GF-D8 (cell line): Measurements from ENCODE around the gene SMIM28.
"Not testable (repeated sequence)": the region's sequence is repeated elsewhere in the genome, so short reads cannot be mapped to it uniquely, and the experiment has no call there.

Source experiments
- DNase-seq: peaks from one replicate; lab custom pipeline; 2025; lab: John Stamatoyannopoulos, UW

Gene SMIM28

DNA sequence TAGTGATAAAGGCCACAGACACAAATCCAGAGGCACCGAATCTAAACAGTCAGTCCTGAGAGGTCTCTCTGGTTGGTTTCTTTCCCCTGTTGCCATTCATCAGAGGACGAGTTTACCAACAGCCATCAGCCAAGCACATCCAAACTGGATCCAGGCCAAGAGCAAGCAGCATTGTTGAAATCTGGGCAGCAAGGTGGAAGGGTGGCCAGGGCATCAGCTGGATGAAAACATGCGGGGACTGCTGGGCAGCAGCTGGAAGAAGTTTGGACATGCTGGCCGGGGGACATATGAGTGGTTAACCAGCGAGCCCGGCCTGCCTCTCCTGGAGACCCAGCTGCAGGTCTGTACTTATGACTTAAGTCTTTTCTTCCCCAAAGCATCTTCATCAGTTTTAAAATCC lies at the start of gene SMIM28:
Gene SMIM28, plus strand, starts transcription at position 62 of the 400 bp plus-strand sequence. Its CDS starts 168 bp downstream, at position 230.
- no peak for DNase-seq

DNA sequence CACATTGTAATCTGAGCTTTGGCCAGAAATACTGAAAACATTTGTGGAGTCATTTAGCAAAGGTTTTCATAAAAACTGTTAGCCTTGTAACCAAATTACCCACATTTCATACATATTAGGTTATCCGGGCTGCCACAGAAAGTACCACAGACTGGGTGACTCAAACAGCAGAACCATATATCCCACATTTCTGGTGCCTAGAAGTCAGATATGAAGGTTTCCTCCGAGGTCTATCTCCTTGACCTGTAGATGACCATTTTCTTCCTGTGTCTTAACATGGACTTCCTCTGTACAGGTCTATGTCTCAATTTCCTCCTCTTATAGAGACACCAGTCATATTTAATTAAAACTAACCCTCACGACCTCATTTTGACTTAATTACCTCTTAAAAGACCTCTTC lies 49.5 kb upstream of the SMIM28 start:
- no peak for DNase-seq

DNA sequence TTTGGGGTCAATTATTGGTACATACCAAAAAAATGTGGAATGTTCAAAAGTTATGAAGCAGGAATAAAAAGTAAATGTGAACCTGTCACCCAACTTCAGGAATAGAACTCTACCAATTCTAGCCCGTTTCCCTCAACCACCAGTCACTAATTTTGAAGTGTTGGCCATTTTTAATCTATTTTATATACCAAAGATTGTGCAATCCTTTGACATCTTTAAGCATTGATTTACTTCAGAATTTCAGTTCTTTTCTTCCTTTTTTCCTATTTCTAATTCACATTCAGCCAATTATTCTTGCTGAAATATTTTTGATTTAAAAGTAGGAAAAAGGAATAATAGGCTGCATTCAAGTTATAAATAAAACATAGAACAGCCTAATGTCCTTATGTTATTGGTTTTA lies 46.9 kb upstream of the SMIM28 start:
- DNase-seq = no peak

DNA sequence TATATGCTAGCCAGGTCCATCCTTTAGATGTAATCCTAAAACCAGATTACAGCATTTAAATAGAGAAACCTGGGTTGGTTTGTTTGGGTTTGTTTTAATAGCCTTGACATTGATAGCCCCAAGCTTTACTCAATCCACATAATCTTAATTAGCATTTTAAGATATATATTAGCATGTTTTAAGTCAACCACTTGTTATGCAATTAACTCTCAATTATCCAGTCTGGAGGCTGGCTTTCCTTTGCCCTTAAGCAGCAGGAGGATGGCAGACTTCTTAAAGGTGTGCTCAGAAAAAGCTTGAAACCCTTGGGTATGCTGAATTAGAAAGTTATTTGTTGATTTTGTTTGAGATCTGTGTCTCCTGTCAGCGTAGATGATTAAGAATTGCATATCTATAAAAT lies 46.3 kb upstream of the SMIM28 start:
- no peak for DNase-seq

DNA sequence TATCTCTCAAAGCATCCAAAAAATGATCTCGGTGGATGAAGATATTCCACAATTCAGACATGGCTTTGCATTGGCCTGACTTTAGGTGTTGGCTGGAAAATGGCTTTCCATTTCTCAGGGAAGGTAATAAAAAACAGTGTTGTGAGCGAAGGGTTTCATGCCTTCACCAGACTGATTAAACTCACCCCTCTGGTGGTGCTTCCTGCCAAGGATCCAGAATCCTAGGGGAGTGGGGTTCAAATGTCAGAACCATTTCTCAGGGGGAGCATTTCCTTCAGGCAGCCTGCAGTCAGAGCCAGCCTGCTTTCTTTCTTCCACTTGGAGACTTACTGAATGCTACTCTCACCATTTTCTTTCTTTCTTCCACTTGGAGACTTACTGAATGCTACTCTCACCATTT lies 45.7 kb upstream of the SMIM28 start:
- no peak for DNase-seq

DNA sequence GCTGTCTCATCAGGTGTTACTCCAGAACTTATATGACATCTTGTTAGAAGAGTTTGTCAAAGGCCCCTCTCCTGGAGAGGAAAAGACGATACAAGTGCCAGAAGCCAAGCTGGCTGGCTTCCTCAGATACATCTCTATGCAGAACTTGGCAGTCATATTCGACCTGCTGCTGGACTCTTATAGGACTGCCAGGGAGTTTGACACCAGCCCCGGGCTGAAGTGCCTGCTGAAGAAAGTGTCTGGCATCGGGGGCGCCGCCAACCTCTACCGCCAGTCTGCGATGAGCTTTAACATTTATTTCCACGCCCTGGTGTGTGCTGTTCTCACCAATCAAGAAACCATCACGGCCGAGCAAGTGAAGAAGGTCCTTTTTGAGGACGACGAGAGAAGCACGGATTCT lies 43.7 kb upstream of the SMIM28 start:
- no peak for DNase-seq

DNA sequence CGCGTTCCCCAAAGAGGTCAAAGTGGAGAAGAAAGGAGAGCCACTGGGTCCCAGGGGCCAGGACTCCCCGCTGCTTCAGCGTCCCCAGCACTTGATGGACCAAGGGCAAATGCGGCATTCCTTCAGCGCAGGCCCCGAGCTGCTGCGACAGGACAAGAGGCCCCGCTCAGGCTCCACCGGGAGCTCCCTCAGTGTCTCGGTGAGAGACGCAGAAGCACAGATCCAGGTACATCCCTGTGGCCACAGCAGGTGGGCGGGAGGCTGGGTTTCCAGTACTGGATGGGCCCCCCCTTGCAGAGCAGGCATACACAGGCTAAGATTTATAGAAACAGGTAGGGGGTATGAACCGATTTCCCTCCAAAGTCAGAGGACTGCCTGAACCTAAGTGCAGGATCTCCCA lies 42.7 kb upstream of the SMIM28 start:
- DNase-seq = no peak

DNA sequence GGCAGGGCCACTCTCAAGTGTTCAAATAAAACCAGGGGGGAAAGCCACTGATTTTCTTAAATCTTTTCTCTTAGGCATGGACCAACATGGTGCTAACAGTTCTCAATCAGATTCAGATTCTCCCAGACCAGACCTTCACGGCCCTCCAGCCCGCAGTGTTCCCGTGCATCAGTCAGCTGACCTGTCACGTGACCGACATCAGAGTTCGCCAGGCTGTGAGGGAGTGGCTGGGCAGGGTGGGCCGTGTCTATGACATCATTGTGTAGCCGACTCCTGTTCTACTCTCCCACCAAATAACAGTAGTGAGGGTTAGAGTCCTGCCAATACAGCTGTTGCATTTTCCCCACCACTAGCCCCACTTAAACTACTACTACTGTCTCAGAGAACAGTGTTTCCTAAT lies 41.5 kb upstream of the SMIM28 start:
- DNase-seq = no peak

DNA sequence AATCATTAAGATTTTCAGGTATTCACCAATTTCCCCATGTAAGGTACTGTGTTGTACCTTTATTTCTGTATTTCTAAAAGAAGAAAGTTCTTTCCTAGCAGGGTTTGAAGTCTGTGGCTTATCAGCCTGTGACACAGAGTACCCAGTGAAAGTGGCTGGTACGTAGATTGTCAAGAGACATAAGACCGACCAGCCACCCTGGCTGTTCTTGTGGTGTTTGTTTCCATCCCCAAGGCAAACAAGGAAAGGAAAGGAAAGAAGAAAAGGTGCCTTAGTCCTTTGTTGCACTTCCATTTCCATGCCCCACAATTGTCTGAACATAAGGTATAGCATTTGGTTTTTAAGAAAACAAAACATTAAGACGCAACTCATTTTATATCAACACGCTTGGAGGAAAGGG lies 40.6 kb upstream of the SMIM28 start:
- DNase-seq = no peak

DNA sequence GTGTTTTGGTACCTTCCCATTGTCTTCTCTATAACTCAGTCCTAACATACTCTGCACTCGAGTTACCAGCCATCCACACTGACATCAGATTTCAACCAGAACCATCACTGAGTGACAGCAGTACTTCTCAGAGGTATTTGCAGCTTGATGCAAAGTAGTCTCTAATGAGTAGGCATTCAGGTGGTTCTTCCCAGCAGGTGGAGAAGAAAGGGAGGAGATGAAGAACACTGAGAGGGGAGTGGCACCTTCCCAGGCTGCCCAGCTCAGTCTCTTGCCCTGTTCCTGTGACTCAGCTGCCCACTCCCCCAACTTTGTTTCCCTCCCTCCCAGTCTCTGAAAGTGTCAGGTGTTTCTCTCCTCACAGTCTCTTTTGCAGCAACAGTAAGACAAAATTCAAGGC lies 38.7 kb upstream of the SMIM28 start:
- no peak for DNase-seq

DNA sequence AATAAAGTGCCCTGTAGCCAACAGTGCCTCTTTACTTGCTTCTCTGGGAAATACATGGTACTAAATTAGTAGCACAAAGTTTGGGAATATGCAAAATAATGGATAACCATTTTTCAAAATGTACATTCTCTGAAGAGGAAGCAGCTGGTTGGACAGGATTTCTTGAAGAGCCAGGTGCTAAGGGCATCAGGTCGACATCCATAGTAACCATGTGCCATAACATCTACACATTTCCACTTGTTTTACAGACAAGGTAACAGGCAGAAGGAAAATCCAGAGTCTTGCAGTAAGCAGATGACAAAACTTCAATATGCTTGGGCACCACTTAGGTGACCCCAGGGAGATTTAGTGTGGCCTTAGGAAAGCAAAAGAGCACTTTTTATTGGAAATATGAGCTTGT lies 36.5 kb upstream of the SMIM28 start:
- no peak for DNase-seq

DNA sequence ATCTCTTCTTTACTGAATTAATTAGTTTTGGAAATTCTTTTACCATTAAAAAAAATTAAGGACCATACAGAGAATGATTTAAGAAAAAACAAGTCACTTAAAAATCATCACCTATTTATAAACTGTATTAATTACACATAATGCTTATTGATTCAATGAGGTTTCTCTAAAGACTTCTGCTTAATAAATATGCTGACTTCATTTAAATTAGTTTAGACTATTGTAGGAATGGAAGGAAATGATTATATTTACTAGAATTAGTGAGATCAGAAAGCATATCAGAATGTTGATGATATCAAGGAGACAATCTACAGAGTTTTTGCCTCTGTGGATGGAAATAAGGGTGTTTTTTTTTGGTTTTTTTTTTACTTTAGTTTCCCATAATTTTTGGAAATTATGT lies 34.6 kb upstream of the SMIM28 start:
- no peak for DNase-seq

DNA sequence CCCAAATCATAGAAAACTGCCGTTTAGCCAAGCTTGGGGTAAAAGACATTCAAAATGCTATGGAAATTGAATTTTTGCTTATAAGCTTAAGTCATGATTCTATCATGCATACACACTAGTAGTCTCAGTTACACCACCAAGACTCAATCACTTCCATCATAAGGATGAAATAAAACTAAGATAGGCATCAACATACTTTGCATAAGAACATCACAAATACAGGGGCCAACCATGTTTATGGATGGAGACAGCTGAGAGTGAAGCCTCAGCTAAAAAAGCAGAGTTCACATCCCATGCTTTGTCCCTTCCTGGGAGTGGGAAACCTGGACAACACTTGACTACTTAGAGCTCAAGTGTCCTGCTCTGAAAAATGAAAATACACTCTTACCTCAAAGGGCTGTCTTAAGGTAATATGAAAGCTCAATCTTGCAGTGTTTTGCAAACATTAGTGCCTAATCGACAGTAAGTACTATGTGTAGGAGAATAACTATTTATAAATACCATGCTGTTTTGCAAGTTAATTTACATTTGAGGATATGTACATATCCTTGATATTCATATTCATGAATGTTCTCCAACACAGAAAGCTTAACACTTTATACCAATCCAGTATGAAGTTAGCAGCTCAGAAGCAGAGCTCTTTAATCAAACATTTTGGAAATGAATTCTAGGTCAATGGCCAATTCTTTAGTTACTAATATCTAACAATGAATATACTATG lies 32.0 kb upstream of the SMIM28 start:
- DNase-seq = no peak

DNA sequence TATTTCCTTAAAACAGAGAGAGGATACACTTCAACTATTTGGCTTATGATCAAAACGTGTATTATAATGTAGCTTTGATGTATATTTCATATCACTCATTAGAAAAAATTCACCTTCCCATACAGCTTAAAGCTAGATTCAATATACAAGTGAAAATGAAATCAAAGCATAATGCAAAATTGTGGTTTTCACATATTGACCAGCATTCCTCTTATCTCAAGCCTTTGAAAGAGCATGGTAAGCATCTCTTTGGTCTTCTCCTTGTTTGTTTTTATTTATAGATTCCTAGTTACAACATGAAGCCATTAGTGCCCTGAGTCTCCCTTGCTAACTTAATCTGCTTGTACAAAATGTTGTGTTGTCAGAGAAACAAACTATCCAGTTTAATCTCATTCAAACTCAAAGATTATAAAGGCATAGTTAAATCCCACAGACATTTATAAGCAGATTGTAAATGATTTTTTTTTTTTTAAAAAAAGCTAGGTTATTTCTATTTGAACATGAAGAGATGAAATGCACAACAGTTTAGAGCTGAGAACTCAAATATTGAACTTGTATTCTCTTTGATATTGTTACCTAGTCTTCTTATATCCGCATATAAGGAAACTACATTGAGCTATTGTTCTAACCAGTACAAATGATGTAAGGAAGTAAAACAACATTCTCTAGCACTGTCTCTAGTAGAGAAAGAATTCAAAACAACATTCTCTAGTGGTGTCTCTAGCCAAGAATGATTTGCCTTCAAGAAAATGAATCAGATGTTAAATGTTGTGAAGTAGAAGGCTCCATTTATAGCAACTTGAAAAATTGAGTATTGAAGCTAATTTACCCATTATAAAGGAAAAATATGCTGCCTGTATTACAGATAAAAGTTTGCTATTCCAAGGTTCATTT lies 31.2 kb upstream of the SMIM28 start:
- no peak for DNase-seq

DNA sequence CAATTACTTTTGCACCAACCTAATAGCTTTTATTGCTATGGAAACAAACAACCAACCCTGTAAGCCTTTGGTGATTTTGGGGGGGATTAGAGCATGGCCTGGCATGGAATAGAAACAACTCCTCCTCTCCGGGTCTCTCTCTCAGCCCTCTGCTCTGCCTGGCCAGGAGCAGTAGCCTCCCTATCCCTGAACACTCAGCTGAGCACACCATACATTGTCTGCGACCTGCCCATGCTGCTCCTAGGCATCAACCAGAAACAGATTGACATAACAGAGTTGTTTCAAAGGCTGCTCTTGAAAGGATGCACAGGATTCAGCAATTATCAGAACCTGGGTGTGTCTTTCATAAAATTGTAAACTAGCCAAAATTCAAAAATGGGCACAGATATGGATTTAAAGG lies 29.8 kb upstream of the SMIM28 start:
- DNase-seq = no peak

DNA sequence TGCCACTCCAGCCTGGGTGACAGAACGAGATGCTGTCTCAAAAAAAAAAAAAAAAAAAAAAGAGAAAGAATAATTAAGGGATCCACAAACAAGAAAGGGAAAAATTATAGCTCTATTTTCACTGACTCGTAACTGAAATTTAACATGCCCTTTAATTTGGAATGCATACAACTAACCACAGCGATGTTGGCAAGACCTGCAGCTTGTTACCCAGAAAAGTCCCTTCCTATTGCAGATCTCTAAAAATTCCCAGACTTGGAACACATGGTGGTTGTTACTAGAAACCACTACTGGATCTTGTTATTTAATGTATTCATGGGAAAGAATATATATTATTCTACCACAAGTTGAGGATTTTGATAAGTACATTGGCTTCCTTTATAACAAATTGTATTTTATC lies 27.8 kb upstream of the SMIM28 start:
- DNase-seq = no peak

DNA sequence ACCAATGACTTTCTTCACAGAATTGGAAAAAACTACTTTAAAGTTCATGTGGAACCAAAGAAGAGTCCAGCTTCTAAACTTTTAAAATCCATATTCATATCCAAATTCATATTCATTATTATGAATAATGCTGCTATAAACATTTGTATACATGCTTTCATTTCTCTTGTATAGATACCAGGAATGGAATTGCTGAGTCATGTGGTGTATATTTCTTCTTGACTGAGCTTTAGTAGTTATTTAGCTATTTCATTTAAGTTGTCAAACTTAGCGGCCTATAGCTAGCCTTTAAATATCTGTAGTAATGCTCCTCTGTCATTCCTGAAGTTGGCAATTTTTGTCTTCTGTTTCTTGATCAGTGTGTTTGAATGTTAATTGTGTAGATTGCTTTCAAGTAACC lies 19.8 kb upstream of the SMIM28 start:
- no peak for DNase-seq

DNA sequence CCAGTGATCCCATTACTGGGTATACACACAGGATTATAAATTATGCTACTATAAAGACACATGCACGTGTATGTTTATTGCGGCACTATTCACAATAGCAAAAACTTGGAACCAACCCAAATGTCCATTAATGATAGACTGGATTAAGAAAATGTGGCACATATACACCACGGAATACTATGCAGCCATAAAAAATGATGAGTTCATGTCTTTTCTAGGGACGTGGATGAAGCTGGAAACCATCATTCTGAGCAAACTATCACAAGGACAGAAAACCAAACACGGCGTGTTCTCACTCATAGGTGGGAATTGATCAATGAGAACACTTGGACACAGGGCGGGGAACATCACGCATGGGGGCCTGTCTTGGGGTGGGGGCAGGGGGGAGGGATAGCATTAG lies 9.0 kb upstream of the SMIM28 start:
- DNase-seq = not testable (repeated sequence)

DNA sequence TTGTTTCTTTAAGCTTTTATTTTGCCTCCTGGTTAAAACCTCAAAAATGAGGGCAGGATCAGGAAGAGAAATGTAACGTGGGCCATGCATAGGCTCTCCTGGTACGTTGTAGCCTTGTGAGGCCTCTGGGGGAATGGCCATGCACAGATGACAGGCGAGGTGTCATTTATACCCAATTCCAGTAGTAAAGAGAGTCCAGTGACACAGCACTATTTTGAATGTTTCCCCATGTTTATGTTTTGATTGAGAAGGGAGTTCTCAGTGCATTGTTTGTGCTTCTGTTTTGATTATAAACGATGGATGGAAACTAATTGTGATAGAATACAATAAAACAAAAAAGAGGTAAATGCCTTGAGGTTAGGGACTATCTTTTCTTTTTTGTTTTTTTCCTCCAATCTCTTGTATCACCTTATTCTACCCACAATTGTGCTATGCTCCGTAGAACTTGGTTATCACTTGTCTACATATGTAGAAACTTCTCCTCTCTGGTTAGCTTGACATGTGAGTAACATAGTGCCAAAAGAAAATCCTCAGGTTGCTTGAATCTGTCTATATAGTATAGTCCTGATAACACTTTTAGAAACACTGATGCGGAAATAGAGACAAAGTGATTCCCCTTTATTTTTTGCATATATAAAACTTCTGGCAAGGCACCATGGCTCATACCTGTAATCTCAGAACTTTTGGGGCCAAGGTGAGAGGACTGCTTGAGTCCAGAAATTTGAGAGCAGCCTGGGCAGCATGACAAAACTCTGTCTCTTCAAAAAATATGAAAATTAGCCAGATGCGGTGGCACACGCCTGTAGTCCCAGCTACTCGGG lies 6.9 kb upstream of the SMIM28 start:
- DNase-seq = no peak

DNA sequence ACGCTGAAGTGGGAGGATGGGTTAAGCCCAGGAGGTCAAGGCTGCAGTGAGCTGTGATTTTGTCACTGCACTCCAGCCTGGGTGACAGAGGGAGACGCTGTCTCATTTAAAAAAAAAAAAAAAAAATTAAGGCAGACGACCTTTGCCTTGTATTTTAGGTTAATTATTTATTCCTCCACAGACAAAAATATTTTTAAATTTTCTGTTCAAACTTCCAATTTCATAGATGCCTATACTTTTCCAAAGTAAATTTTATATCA lies 6.3 kb upstream of the SMIM28 start:
- DNase-seq = no peak

DNA sequence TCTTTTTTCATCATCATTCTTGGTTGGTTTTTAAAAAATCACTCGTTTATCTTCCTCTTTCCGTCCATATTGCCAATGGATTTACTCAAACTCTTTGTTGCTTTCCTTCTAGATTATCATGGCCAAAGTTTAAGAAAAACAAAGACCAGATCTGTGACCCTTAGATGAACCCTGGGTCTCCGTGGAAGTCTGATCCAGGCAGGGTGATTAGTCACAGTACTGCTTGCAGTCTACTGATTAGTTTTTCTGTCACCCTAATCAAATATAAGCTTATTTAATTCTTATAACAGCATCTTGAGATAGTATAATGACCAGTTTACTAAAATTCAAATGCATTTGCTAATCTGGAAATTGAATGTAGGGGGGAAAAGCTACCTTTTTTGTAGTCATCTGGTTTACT lies 6.0 kb upstream of the SMIM28 start:
- DNase-seq = no peak

DNA sequence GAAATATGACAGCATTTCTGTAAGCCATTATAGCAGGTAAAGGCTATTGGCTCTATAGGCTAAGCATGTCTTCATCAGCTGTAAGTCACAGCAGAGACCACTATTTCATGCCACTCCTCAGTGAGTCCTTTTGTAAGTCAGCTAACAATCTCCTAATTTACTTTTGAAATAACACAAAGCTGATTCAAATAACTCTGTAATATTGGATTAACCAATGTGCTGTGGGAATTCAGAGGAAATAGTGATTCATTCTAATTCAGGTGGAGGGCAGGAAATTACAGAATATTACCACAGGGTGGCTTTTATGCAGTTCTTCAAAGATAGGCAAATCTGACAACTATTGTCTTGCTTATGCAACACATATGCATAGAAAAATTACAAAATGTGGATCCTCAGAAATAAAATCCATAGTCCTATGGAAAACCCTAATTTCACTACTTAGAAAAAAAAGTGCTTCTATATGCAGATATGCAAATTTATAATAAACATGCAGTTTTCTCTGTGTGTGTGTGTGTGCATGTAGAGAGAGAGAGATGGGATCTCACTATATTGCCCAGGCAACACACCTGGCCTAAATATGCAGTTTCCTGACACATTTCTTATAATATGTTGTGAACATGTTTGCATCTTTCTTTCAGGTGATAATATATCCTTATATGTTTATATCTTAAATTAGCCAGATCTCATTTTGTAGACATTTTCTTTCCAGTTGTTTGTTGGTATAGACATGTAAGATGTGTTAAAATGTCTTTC lies 4.8 kb upstream of the SMIM28 start:
- DNase-seq = no peak
